SK-N-MC (cell line): ENCODE results near the gene CDX2.

Experiments used
- DNase-seq: peaks from one replicate; pipeline ENCODE4 v3.0.0-alpha.2; 2011; ENCODE audit warnings: low read depth, low spot score
- H3K27ac ChIP-seq: fragments of 200-600 bp; sonication (generic); 2 replicates; pipeline ENCODE4 v1.5.1; 2016; ENCODE audit warnings: mixed run types
- H3K36me3 ChIP-seq: fragments of 200-600 bp; sonication (generic); 2 replicates; pipeline ENCODE4 v1.6.1; 2017; ENCODE audit warnings: antibody characterized with exemption, low read length, mixed read lengths; ENCODE audit not compliant: insufficient read depth
- H3K4me3 ChIP-seq: fragments of 200-600 bp; sonication (generic); 2 replicates; pipeline ENCODE4 v1.5.1; 2016
- H3K9ac ChIP-seq: fragments of 200-600 bp; sonication (generic); 2 replicates; pipeline ENCODE4 v1.8.0; 2017; ENCODE audit warnings: mixed run types, mixed read lengths; ENCODE audit not compliant: insufficient read length
- H3K9me3 ChIP-seq: fragments of 200-600 bp; sonication (generic); 2 replicates; pipeline ENCODE4 v1.6.1; 2017; ENCODE audit warnings: low read depth, mild to moderate bottlenecking, antibody characterized with exemption, low read length, moderate library complexity, mixed read lengths
- EZH2 ChIP-seq: fragments of 200-600 bp; sonication (generic); IDR thresholded peaks from one replicate; pipeline ENCODE4 v1.6.1; 2017; ENCODE audit warnings: antibody characterized with exemption
- FOXP2 ChIP-seq: optimal IDR thresholded peaks from 2 replicates; pipeline ENCODE3; 2011; ENCODE audit warnings: mild to moderate bottlenecking, moderate library complexity; ENCODE audit not compliant: insufficient read depth; ENCODE audit errors: extremely low read length, control extremely low read depth
- POLR2AphosphoS5 ChIP-seq: IDR thresholded peaks from 2 replicates; pipeline ENCODE4 v1.6.1; 2012; ENCODE audit warnings: mild to moderate bottlenecking, low read depth, low read length, borderline replicate concordance

CDX2 gene

GRCh38 chr13:27963491-27963890 lies 5.6 kb downstream of the CDX2 start:
- no peak overlapping the region for H3K27ac ChIP-seq
- no peak for TF ChIP-seq POLR2AphosphoS5

GRCh38 chr13:27962982-27963381 lies 6.1 kb downstream of the CDX2 start:
- H3K4me3 ChIP-seq: no peak overlapping the region
- TF ChIP-seq EZH2 (no peak), FOXP2 (no peak), POLR2AphosphoS5 (no peak)
- H3K27ac ChIP-seq: no peak overlapping the region
- no peak for DNase-seq
- H3K9ac ChIP-seq: no peak overlapping the region
- H3K9me3 ChIP-seq: no peaks in the 10 kb centered on the region
- no peaks in the 10 kb centered on the region for H3K36me3 ChIP-seq

More at GRCh38 chr13:27963491-27963890, 5.6 kb downstream of the CDX2 start:
- no peaks in the 10 kb centered on the region for H3K9me3 ChIP-seq
- H3K36me3 ChIP-seq: no peaks in the 10 kb centered on the region
- no peak for DNase-seq
- no peak overlapping the region for H3K9ac ChIP-seq
- H3K4me3 ChIP-seq: no peak overlapping the region

- Histone ChIP-seq H3K4me3 (no peak overlapping the region), H3K27ac (no peak overlapping the region), H3K36me3 (no peaks in the 10 kb centered on the region), H3K9ac (no peak overlapping the region), H3K9me3 (no peaks in the 10 kb centered on the region)
- no peak for DNase-seq
- TF ChIP-seq FOXP2 (no peak), POLR2AphosphoS5 (no peak)
Measured at GRCh38 chr13:27962128-27962841, 6.8 kb downstream of the CDX2 start.

DNA sequence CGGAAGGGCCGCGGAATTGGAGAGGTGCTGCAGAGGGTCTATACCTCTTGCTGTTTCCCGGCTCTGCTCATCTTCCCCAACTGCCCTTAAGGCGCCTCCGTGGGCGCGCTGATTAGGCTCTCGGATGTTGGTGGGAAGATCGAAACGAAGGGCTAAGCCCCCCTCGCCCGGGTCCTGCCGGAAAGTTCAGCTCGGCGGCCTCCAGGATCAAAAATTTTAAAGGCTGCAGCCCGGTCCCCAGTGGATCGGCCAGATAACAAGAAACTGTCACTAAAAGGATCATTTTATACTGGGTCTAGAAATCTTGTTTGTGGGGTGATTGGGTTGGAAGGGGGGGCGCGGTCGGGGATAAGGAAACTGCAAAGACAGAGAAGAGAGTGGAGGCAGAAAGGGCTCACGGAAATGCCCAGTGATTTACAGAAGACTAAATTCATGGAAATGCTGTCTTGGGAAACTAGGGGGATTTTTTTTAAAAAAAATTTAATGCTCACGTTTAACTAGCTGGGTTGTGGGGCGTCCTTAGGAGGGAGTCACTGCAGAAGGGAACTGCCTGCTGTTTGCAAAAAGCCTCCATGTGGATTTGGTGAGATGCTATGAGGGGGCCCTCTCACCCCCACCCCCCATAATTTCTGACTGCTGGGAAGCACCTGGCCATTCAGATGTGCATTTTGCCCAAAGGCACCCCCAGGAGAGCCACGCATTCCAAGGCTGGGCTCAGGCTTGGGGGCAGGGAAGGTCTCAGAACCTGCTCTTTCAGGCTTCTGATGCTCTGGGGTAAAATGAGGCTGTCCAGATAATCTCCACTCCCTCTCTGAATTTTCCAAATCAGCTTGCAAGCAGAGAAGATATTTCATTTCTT lies 7.7 kb downstream of the CDX2 start:
- TF ChIP-seq FOXP2 (no peak), POLR2AphosphoS5 (no peak)
- Histone ChIP-seq H3K27ac (no peak overlapping the region), H3K36me3 (no peaks in the 10 kb centered on the region), H3K9ac (no peak overlapping the region), H3K4me3 (peak overlapping the region; percentile 62), H3K9me3 (no peaks in the 10 kb centered on the region)
- DNase-seq: no peak

GRCh38 chr13:27960362-27961226 lies 8.5 kb downstream of the CDX2 start:
- Histone ChIP-seq H3K9ac (no peak overlapping the region), H3K27ac (no peak overlapping the region), H3K9me3 (no peaks in the 10 kb centered on the region), H3K36me3 (no peaks in the 10 kb centered on the region), H3K4me3 (peak overlapping the region; percentile 62)
- DNase-seq: no peak
- TF ChIP-seq FOXP2 (no peak), EZH2 (peak; percentile 42), POLR2AphosphoS5 (no peak)

- TF ChIP-seq EZH2 (no peak), POLR2AphosphoS5 (no peak), FOXP2 (no peak)
- Histone ChIP-seq H3K36me3 (no peaks in the 10 kb centered on the region), H3K27ac (no peak overlapping the region), H3K9me3 (no peaks in the 10 kb centered on the region), H3K4me3 (peak overlapping the region; percentile 62), H3K9ac (no peak overlapping the region)
- DNase-seq: no peak
Measured at GRCh38 chr13:27959976-27960361, 9.1 kb downstream of the CDX2 start.

DNA sequence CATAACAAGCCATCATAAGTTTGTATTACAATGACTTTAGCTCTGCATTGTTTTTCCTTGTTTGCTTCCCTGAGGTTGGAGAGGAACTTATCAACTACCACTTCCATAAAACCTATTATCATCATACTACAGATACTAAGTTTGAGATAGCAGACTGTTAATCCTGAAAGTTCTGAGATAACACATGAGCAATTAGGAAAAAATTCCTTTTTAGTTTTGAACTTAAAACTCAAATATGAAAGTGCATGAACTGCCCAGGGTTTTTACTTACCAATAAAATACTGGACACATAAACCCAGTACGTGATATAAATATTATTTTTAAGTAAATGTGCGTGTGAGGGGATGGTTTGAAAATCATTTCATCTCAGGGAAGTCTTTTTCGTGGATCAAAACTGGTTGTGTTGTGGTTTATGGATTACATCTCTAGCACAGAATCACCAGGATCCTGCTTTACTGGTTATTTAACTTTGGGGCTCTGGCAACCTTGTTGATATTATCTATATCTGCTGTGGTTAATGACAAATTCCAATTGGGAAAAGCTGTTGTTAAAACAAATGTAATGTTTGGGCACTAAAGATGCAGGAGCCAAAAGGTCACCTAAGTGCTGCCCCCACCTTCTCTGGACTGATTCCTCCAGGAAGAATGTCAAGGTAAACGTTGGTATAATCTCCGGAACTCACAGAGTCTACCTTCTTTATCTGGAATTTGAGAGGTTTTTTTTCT lies 12.4 kb downstream of the CDX2 start:
- Histone ChIP-seq H3K36me3 (no peaks in the 10 kb centered on the region), H3K9me3 (no peaks in the 10 kb centered on the region), H3K9ac (no peak overlapping the region), H3K27ac (no peak overlapping the region), H3K4me3 (no peak overlapping the region)
- DNase-seq: no peak
- TF ChIP-seq FOXP2: no peak
- TF ChIP-seq EZH2: no peak
- no peak for TF ChIP-seq POLR2AphosphoS5
